Neural cell (in vitro differentiated cells): ENCODE data around the gene TRPM3.

Source experiments
- EP300 ChIP-seq: fragments of 450-650 bp; conservative IDR thresholded peaks from 2 replicates; pipeline ENCODE4 v1.6.1; 2014; ENCODE audit warnings: antibody characterized with exemption, mild to moderate bottlenecking, moderate library complexity; ENCODE audit not compliant: poor library complexity, severe bottlenecking
- MXI1 ChIP-seq: fragments of 450-650 bp; conservative IDR thresholded peaks from 2 replicates; pipeline ENCODE4 v1.6.1; 2014; ENCODE audit warnings: antibody characterized with exemption, mild to moderate bottlenecking; ENCODE audit not compliant: poor library complexity, severe bottlenecking
- POLR2AphosphoS5 ChIP-seq: IDR thresholded peaks from 2 replicates; pipeline ENCODE4 v1.6.1; 2012
- RAD21 ChIP-seq: fragments of 450-650 bp; conservative IDR thresholded peaks from 2 replicates; pipeline ENCODE4 v1.6.1; 2014; ENCODE audit warnings: antibody characterized with exemption, mild to moderate bottlenecking, moderate library complexity
- REST ChIP-seq: IDR thresholded peaks from 2 replicates; pipeline ENCODE4 v1.6.1; 2012; ENCODE audit warnings: borderline replicate concordance
- SMC3 ChIP-seq: fragments of 450-650 bp; conservative IDR thresholded peaks from 2 replicates; pipeline ENCODE4 v1.6.1; 2014; ENCODE audit warnings: antibody characterized with exemption, mild to moderate bottlenecking, moderate library complexity; ENCODE audit not compliant: poor library complexity
- TAF1 ChIP-seq: IDR thresholded peaks from 2 replicates; pipeline ENCODE4 v1.6.1; 2012; ENCODE audit warnings: low read depth
- TF ChIP-seq, protein P1 (sequence below): fragments of 450-650 bp; IDR thresholded peaks from 2 replicates; pipeline ENCODE4 v1.5.1; 2014; ENCODE audit warnings: antibody characterized with exemption, mild to moderate bottlenecking, moderate library complexity; ENCODE audit not compliant: poor library complexity, severe bottlenecking

- TF ChIP-seq, protein P1, sequence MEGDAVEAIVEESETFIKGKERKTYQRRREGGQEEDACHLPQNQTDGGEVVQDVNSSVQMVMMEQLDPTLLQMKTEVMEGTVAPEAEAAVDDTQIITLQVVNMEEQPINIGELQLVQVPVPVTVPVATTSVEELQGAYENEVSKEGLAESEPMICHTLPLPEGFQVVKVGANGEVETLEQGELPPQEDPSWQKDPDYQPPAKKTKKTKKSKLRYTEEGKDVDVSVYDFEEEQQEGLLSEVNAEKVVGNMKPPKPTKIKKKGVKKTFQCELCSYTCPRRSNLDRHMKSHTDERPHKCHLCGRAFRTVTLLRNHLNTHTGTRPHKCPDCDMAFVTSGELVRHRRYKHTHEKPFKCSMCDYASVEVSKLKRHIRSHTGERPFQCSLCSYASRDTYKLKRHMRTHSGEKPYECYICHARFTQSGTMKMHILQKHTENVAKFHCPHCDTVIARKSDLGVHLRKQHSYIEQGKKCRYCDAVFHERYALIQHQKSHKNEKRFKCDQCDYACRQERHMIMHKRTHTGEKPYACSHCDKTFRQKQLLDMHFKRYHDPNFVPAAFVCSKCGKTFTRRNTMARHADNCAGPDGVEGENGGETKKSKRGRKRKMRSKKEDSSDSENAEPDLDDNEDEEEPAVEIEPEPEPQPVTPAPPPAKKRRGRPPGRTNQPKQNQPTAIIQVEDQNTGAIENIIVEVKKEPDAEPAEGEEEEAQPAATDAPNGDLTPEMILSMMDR = no peak
- TF ChIP-seq EP300 (no peak), REST (no peak), RAD21 (no peak), TAF1 (no peak), MXI1 (no peak), POLR2AphosphoS5 (no peak), SMC3 (no peak)
Observed at GRCh38 chr9:70746760-70747159, 374.7 kb downstream of the TRPM3 start.
